NCI-H1092 treated with DMSO at 0.1 percent for 48 hours (cell line): ENCODE data around the gene ITGB1.
A peak's percentile ranks its signal among the peaks of the same experiment; 100 is the strongest.
"Not testable (repeated sequence)": the region's sequence is repeated elsewhere in the genome, so short reads cannot be mapped to it uniquely, and the experiment has no call there.

Experiments used
- DNase-seq: peaks from one replicate; lab custom pipeline; 2025; lab: John Stamatoyannopoulos, UW

Gene ITGB1

DNA sequence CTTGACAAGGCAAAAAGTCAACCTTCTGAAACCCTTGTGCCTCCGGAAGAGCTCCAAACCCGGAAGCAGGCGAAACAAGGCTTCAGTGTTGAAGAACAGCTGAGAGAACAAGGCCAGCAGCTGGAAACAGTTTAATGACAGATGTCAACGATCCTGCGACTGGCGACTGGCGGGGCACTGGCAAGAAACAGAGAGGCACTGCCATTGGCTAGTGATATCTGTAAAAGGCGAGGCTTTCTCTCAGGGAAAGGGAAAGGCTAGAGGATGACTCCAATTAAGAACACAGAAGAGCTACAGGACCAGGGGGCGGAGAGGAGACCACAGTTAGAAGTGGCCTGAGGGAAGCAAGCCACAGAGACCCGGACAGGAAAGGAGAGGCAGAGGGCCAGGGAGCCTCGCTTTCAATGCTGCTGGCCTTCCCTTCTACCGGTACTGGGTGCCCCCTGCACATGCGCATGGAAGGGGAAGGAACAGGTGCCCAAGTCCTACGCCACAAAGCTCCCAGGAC, 19.4 kb downstream of the ITGB1 start:
- peak; percentile 4 for DNase-seq

GRCh38 chr10:32937911-32938424, 20.1 kb downstream of the ITGB1 start:
- DNase-seq, result no peak

DNA sequence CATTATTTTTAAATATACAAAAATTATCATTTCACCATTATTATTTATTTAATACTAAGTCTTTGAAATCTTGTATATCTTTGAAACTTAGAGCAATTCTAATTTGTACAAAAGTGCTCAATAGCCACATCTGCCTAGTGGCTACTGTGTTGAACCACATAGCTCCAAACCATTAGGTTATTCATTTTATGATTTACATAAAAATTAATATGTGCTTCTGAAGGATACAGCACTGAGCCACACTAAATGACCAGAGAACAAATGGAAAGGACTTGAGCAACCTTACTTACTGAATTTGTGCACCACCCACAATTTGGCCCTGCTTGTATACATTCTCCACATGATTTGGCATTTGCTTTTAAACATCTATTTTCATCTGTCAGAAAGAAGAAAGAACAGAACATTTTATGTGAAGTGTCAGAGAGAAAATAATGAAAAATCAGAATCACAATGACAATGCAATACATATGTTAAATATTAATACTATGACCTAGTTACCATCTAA, 25.8 kb downstream of the ITGB1 start:
- no peak for DNase-seq

DNA sequence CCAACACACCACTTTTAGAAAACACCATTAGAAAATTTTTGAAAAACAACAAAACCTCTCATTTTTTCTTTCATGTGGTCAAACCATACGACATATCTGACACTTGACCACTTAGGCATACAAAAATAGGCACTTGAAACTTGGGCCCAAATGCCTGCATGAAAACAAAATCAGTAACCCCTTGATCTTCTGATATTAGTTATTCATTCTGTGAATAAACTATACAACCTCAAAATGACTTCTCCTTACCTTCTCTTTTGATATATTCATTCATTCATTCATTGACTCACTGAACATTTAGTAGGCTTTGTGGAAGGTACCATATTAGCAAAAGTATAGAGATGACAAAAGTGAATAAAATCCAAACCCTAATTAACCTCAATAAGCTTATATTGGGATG, 26.4 kb downstream of the ITGB1 start:
- no peak for DNase-seq

DNA sequence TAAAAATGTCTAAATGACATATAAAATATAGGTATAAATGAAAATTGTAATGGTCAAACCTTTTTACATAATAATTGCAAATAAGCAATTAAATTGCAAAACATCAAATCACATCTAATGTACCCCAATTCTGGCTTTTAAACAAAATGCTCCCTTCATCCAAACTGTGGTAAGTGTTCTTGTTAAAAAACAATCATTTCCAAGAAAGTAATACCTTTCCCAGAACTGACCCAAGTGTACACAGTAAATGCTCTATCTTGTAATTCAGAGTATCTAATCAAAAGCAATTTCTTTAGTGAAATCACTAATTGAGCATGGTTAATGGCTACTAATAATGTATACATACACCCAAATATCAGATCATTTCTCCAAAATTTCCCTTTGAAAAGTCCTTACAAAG, 28.0 kb downstream of the ITGB1 start:
- no peak for DNase-seq

DNA sequence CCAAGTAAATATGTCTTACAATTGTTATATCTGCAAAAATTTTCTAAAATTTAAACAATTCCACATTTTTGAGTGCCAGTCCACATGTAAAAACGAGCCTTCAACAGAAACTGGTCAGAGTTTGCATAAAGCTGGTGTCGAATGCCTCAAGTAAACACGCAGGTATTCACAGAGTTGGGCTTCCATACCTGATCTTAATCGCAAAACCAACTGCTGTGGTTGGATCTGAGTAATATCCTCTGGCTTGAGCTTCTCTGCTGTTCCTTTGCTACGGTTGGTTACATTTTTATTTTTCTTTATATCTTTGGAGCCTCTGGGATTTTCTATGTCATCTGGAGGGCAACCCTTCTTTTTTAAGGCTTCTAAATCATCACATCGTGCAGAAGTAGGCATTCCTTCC, 28.4 kb downstream of the ITGB1 start:
- no peak for DNase-seq

- no peak for DNase-seq
These were observed 30.3 kb downstream of the ITGB1 start for GRCh38 chr10:32927750-32928149.

- DNase-seq, result no peak
These were observed 34.2 kb downstream of the ITGB1 start for GRCh38 chr10:32923849-32924248.

GRCh38 chr10:32923134-32923533, 34.9 kb downstream of the ITGB1 start:
- DNase-seq, result no peak

DNA sequence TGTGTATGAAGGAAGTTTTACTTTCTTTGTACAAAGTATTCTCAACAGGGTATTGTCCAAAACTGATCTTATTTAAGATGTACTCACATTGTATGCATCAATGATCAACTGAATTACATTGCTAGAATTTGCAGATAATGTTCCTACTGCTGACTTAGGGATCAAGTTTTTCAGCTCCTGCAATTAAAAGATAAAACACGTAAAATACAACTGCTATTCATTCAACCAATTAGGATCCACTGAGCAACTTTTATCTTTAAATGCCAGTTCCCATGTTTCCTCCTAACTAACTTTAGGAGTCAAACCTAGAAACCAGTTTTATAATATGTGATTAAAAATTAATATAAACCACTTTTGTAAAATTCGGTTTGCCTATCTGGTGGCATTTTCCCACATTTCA, 35.9 kb downstream of the ITGB1 start:
- DNase-seq, result no peak

- DNase-seq, result not testable (repeated sequence)
These were observed 40.2 kb downstream of the ITGB1 start for GRCh38 chr10:32917817-32918216.

- DNase-seq, result no peak
These were observed 46.6 kb downstream of the ITGB1 start for GRCh38 chr10:32911285-32912016.

DNA sequence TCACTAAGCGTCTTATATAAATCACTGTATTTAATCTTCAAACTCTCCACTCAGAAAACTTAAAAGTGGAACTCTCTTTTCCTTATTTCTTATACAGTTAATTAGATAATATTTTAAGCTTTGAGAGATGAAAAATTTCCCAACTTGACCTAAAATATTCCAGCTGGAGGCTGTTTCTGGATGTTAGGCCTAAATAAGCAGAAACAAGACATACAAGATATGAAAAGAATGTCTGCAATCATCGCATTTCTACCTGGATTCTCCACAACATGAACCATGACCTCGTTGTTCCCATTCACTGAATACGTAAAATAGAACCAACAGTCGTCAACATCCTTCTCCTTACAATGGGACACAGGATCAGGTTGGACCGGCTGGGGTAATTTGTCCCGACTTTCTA, 48.1 kb downstream of the ITGB1 start:
- DNase-seq, result not testable (repeated sequence)

DNA sequence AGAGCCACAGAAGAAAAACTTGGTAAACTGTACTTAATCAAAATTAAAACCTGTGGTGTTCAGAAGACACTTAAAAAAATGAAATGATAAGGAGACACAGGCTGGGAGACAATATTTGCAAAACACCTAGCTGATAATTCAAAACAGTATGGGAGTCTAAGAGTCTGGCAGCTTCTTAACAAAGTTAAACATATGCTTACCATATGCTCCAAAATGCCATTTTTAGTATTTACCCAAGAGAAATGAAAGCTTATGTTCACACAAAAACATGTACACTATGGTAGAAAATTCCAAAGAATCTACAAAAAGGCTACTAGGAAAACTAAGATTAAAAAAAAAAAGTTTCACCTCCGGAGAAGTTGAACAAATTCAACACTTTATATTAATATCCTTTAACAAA, 48.6 kb downstream of the ITGB1 start:
- DNase-seq, result no peak

DNA sequence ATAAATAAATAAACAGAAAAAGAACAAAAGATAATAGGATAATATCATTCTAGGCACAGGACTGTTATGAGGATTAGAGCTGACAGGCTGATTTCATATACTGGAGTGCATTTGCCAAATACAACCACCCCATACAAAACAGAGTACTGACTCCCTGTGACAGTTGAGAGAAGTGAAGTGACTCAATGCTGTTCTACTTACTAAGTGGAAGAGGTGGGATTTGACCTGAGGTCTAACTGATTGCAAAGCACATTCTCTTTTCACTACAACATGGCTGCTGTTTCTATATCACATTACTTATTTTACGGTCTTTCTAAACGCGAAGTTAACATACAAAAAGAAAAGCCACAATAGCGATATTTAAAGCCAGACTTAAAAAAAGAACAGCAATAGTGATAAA, 51.4 kb downstream of the ITGB1 start:
- no peak for DNase-seq

GRCh38 chr10:32905466-32905865, 52.6 kb downstream of the ITGB1 start:
- DNase-seq, result no peak

DNA sequence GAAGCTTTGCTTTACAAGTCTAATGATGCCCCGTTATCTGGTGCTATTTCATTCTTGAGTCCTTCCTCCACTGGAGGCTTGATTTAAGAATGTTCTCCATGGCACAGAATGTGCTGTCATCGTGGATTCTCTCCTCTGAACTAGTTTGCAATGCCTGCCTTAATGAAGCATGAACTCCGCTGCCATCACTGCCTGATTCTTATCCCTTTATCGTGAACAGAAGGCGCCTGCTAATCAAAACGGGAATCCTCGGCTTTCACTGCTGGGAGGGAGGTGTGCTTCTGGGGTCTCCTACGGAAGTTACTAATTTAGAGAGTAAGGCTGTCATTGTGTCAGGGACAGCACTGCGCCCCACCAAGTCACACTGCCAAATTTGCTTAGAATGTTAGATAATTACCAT, 56.2 kb downstream of the ITGB1 start:
- no peak for DNase-seq

DNA sequence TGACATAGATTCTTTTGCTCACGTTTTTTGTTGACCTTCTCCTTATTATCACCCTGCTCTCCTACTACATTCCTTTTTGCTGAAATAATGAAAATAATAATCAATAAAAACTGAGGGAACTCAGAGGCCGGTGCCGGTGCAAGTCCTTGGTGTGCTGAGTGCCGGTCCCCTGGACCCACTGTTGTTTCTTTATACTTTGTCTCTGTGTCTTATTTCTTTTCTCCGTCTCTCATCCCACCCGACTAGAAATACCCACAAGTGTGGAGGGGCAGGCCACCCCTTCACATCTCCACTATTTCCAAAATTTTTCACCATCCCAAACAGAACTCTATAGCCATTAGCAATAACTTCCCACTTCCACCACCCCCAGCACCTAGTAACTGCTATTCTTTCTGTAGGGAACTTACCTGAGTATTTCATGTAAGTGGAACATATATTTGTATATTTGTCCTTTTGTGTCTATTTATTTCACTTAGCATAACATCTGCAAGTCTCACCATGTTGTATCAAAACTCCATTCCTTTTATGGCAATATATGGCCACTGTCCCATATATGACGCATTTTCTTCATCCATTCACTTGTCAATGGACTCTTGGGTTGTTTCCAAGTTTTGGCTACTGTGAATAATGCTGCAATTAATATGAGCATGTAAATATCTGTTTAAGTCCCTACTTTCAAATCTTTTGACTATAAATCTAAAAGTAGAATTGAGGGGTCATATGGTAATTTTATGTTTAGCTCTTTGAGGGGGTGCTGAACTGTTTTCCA, 62.6 kb downstream of the ITGB1 start:
- not testable (repeated sequence) for DNase-seq

- DNase-seq, result no peak
These were observed 63.9 kb downstream of the ITGB1 start for GRCh38 chr10:32893916-32894664.

DNA sequence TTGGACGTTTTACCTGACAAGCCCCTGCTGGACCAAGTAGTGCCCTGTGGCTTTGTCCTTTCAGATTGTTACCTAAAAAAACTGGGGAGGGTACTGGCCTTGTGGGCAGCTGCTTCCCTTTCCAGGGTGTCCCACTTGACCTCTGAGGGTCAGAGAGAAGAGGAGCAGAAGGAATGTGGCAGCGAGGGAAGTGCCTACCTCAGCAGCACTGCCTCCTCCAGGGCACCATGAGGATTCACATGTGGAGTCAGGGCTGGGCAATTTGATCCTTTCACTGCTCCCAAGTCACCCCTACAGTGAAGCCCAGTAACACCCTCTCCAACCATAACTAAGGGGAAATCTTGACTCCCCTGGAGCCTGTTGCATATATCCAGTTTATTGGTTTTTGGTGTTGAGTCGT, 64.6 kb downstream of the ITGB1 start:
- DNase-seq, result no peak

GRCh38 chr10:32891261-32891660, 66.8 kb downstream of the ITGB1 start:
- DNase-seq, result no peak

GRCh38 chr10:32890444-32890843, 67.6 kb downstream of the ITGB1 start:
- no peak for DNase-seq
